Activated naive CD8-positive, alpha-beta T cell treated with anti-CD3 and anti-CD28 coated beads for 36 hours (primary cell): ENCODE measurements around the gene CEP19. TPM values are rescaled to one million over a fixed set of nuclear protein-coding genes. Genes with fewer than 3 reads are reported as not detected.
A peak's percentile ranks its signal among the peaks of the same experiment; 100 is the strongest.
"Not testable (repeated sequence)": the region's sequence is repeated elsewhere in the genome, so short reads cannot be mapped to it uniquely, and the experiment has no call there.

Source experiments
- DNase-seq: peaks from one replicate; pipeline ENCODE4 v3.0.0; 2021
- H3K27ac Mint-ChIP-seq: one replicate; pipeline ENCODE4 v1.8.0; 2022; ENCODE audit warnings: mild to moderate bottlenecking, moderate library complexity, mixed read lengths
- H3K27me3 Mint-ChIP-seq: one replicate; pipeline ENCODE4 v1.8.0; 2022; ENCODE audit warnings: mild to moderate bottlenecking, mixed read lengths
- H3K36me3 Mint-ChIP-seq: one replicate; pipeline ENCODE4 v1.8.0; 2021; ENCODE audit warnings: mild to moderate bottlenecking, mixed read lengths
- H3K4me1 Mint-ChIP-seq: one replicate; pipeline ENCODE4 v1.8.0; 2021; ENCODE audit warnings: mixed read lengths
- H3K4me3 Mint-ChIP-seq: one replicate; pipeline ENCODE4 v1.8.0; 2022; ENCODE audit warnings: mild to moderate bottlenecking, moderate library complexity, mixed read lengths
- H3K9me3 Mint-ChIP-seq: one replicate; pipeline ENCODE4 v1.8.0; 2022; ENCODE audit warnings: mixed read lengths
- total RNA-seq, 2 experiments: library from RNA; stranded (reverse); gene quantifications; one replicate each; pipeline ENCODE4 v1.2.3, GENCODE V29; 2021

Gene CEP19
- total RNA-seq, 2 experiments from 2014 or later, result 5.6 to 6.4 TPM

- Mint-ChIP-seq H3K4me1 (peaks cover 6% of the 10 kb centered on the region), H3K36me3 (peaks cover 20% of the 10 kb centered on the region), H3K27ac (peak overlapping the region; percentile 31), H3K27me3 (peaks cover 3% of the 10 kb centered on the region), H3K9me3 (peaks cover 4% of the 10 kb centered on the region), H3K4me3 (no peak overlapping the region)
- no peak for DNase-seq
These were observed 23.7 kb upstream of the CEP19 start for GRCh38 chr3:196735751-196736150.

- Mint-ChIP-seq H3K4me1 (peaks cover 12% of the 10 kb centered on the region), H3K9me3 (no peaks in the 10 kb centered on the region), H3K4me3 (no peak overlapping the region), H3K27ac (peak overlapping the region; percentile 54), H3K36me3 (peaks cover 24% of the 10 kb centered on the region), H3K27me3 (no peaks in the 10 kb centered on the region)
- no peak for DNase-seq
These were observed 15.0 kb upstream of the CEP19 start for GRCh38 chr3:196726788-196727675.

- Mint-ChIP-seq H3K4me1 (peaks cover 8% of the 10 kb centered on the region), H3K27me3 (no peaks in the 10 kb centered on the region), H3K9me3 (peaks cover 10% of the 10 kb centered on the region), H3K36me3 (peaks cover 31% of the 10 kb centered on the region), H3K4me3 (no peak overlapping the region), H3K27ac (no peak overlapping the region)
- DNase-seq, result no peak
These were observed 9.0 kb upstream of the CEP19 start for GRCh38 chr3:196721097-196721496.

GRCh38 chr3:196717162-196717561 is 5.1 kb upstream of the CEP19 start:
- peaks cover 17% of the 10 kb centered on the region for H3K4me1 Mint-ChIP-seq
- H3K27me3 Mint-ChIP-seq, H3K4me3 Mint-ChIP-seq, H3K27ac Mint-ChIP-seq, DNase-seq, H3K9me3 Mint-ChIP-seq: not testable (repeated sequence)
- H3K36me3 Mint-ChIP-seq, result peaks cover 31% of the 10 kb centered on the region

GRCh38 chr3:196712514-196713413 is 714 bp upstream of the CEP19 start:
- Mint-ChIP-seq H3K4me1 (peaks cover 26% of the 10 kb centered on the region), H3K9me3 (peaks cover 1% of the 10 kb centered on the region), H3K27me3 (no peaks in the 10 kb centered on the region), H3K36me3 (peaks cover 8% of the 10 kb centered on the region), H3K4me3 (peak overlapping the region; percentile 82), H3K27ac (peak overlapping the region; percentile 83)
- no peak for DNase-seq

- Mint-ChIP-seq H3K36me3 (peaks cover 4% of the 10 kb centered on the region), H3K4me1 (peaks cover 18% of the 10 kb centered on the region), H3K9me3 (peaks cover 1% of the 10 kb centered on the region), H3K27me3 (no peaks in the 10 kb centered on the region), H3K4me3 (no peak overlapping the region), H3K27ac (no peak overlapping the region)
- DNase-seq, result no peak
These were observed 3.6 kb downstream of the CEP19 start for GRCh38 chr3:196708467-196708866.

- H3K36me3 Mint-ChIP-seq, result peaks cover 2% of the 10 kb centered on the region
- H3K27ac Mint-ChIP-seq, result no peak overlapping the region
- H3K9me3 Mint-ChIP-seq, result peaks cover 1% of the 10 kb centered on the region
- DNase-seq, result no peak
- H3K4me1 Mint-ChIP-seq, result peaks cover 14% of the 10 kb centered on the region
- H3K27me3 Mint-ChIP-seq, result no peaks in the 10 kb centered on the region
- H3K4me3 Mint-ChIP-seq, result no peak overlapping the region
These were observed 4.5 kb downstream of the CEP19 start for GRCh38 chr3:196707566-196707965.

GRCh38 chr3:196706731-196707130 is 5.3 kb downstream of the CEP19 start:
- no peak overlapping the region for H3K4me3 Mint-ChIP-seq
- no peak overlapping the region for H3K27ac Mint-ChIP-seq
- H3K27me3 Mint-ChIP-seq, result no peaks in the 10 kb centered on the region
- H3K9me3 Mint-ChIP-seq, result peaks cover 1% of the 10 kb centered on the region
- peaks cover 2% of the 10 kb centered on the region for H3K36me3 Mint-ChIP-seq
- peaks cover 13% of the 10 kb centered on the region for H3K4me1 Mint-ChIP-seq
- no peak for DNase-seq

- Mint-ChIP-seq H3K4me3 (no peak overlapping the region), H3K36me3 (peaks cover 2% of the 10 kb centered on the region), H3K9me3 (peaks cover 1% of the 10 kb centered on the region), H3K27me3 (no peaks in the 10 kb centered on the region), H3K4me1 (peaks cover 9% of the 10 kb centered on the region), H3K27ac (no peak overlapping the region)
- DNase-seq, result no peak
These were observed 5.7 kb downstream of the CEP19 start for GRCh38 chr3:196706327-196706726.

- Mint-ChIP-seq H3K27me3 (peaks cover under 1% of the 10 kb centered on the region), H3K27ac (no peak overlapping the region), H3K4me3 (no peak overlapping the region)
These were observed 11.2 kb downstream of the CEP19 start for GRCh38 chr3:196700801-196701200.

GRCh38 chr3:196699749-196700148 is 12.3 kb downstream of the CEP19 start:
- Mint-ChIP-seq H3K27ac (no peak overlapping the region), H3K36me3 (peaks cover 3% of the 10 kb centered on the region)

More at GRCh38 chr3:196700801-196701200, 11.2 kb downstream of the CEP19 start:
- H3K36me3 Mint-ChIP-seq, result no peaks in the 10 kb centered on the region
- no peak for DNase-seq
- no peaks in the 10 kb centered on the region for H3K9me3 Mint-ChIP-seq
- H3K4me1 Mint-ChIP-seq, result no peaks in the 10 kb centered on the region

GRCh38 chr3:196697270-196697669 is 14.8 kb downstream of the CEP19 start:
- Mint-ChIP-seq H3K27ac (no peak overlapping the region), H3K4me1 (no peaks in the 10 kb centered on the region), H3K4me3 (no peak overlapping the region), H3K9me3 (peaks cover 1% of the 10 kb centered on the region), H3K36me3 (peaks cover 3% of the 10 kb centered on the region), H3K27me3 (peaks cover 4% of the 10 kb centered on the region)
- no peak for DNase-seq

More at GRCh38 chr3:196699749-196700148, 12.3 kb downstream of the CEP19 start:
- no peak for DNase-seq
- H3K4me1 Mint-ChIP-seq, result no peaks in the 10 kb centered on the region
- H3K9me3 Mint-ChIP-seq, result peaks cover 1% of the 10 kb centered on the region
- H3K4me3 Mint-ChIP-seq, result no peak overlapping the region
- H3K27me3 Mint-ChIP-seq, result peaks cover 4% of the 10 kb centered on the region

GRCh38 chr3:196695849-196696226 is 16.2 kb downstream of the CEP19 start:
- DNase-seq, result no peak
- Mint-ChIP-seq H3K4me1 (no peaks in the 10 kb centered on the region), H3K36me3 (peaks cover 3% of the 10 kb centered on the region), H3K9me3 (peaks cover 1% of the 10 kb centered on the region), H3K27ac (peak overlapping the region; percentile 67), H3K27me3 (peaks cover 4% of the 10 kb centered on the region), H3K4me3 (no peak overlapping the region)

- DNase-seq, result peak; percentile 20
- Mint-ChIP-seq H3K4me1 (no peaks in the 10 kb centered on the region), H3K27me3 (peaks cover 4% of the 10 kb centered on the region), H3K4me3 (peak overlapping the region; percentile 40), H3K36me3 (peaks cover 3% of the 10 kb centered on the region), H3K27ac (peak overlapping the region; percentile 67), H3K9me3 (peaks cover 1% of the 10 kb centered on the region)
These were observed 16.9 kb downstream of the CEP19 start for GRCh38 chr3:196694941-196695848.
